Fibroblast of mammary gland (primary cell): Measurements from ENCODE around the gene CCDC80.

ENCODE experiments used
- DNase-seq: peaks from one replicate; pipeline ENCODE4 v3.0.0-alpha.2; 2010; ENCODE audit warnings: low read depth
- H3K4me3 ChIP-seq: 2 replicates; pipeline ENCODE4 v1.5.1; 2011; ENCODE audit warnings: low read depth, mild to moderate bottlenecking, low read length, moderate library complexity; ENCODE audit not compliant: control insufficient read depth
- TF ChIP-seq, protein P1 (sequence below): conservative IDR thresholded peaks from 2 replicates; pipeline ENCODE4 v1.5.1; 2011; ENCODE audit warnings: low read depth, low read length, inconsistent platforms; ENCODE audit not compliant: control insufficient read depth, insufficient read depth

The CCDC80 gene

DNA sequence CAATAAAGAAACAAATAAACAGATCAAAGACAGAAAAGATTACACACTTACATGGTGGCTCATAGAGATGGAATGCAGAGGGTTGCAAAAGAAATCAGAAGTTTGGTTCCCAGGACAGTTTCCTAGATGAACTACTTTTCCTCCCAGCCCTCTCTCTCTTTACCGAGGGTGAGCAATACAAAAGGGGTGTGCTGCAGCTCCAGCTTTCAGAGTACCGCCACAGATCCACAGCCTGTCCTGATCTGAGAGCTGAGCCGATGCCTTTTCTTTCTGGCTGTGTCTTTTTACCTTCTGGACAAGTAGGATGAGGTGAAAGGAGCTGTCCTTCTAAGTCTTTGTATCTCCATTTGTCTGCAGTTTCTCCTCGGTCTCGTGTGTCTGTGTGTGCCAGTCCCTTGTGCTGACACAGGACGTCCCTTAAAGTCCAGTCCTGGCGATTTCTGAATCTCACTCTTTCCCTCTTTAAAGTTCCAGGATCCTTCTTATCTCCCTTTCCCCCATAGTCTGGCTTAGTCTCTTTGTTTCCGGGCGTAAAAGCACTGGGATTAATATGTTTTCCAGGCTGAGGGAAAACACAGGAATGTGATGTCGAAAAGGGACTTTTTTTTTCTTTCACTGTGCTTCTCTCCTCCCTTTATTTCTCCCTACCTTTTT is 540 bp downstream of the CCDC80 start:
- TF ChIP-seq, protein P1, sequence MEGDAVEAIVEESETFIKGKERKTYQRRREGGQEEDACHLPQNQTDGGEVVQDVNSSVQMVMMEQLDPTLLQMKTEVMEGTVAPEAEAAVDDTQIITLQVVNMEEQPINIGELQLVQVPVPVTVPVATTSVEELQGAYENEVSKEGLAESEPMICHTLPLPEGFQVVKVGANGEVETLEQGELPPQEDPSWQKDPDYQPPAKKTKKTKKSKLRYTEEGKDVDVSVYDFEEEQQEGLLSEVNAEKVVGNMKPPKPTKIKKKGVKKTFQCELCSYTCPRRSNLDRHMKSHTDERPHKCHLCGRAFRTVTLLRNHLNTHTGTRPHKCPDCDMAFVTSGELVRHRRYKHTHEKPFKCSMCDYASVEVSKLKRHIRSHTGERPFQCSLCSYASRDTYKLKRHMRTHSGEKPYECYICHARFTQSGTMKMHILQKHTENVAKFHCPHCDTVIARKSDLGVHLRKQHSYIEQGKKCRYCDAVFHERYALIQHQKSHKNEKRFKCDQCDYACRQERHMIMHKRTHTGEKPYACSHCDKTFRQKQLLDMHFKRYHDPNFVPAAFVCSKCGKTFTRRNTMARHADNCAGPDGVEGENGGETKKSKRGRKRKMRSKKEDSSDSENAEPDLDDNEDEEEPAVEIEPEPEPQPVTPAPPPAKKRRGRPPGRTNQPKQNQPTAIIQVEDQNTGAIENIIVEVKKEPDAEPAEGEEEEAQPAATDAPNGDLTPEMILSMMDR, result no peak
- peak overlapping the region; percentile 86 for H3K4me3 ChIP-seq

DNA sequence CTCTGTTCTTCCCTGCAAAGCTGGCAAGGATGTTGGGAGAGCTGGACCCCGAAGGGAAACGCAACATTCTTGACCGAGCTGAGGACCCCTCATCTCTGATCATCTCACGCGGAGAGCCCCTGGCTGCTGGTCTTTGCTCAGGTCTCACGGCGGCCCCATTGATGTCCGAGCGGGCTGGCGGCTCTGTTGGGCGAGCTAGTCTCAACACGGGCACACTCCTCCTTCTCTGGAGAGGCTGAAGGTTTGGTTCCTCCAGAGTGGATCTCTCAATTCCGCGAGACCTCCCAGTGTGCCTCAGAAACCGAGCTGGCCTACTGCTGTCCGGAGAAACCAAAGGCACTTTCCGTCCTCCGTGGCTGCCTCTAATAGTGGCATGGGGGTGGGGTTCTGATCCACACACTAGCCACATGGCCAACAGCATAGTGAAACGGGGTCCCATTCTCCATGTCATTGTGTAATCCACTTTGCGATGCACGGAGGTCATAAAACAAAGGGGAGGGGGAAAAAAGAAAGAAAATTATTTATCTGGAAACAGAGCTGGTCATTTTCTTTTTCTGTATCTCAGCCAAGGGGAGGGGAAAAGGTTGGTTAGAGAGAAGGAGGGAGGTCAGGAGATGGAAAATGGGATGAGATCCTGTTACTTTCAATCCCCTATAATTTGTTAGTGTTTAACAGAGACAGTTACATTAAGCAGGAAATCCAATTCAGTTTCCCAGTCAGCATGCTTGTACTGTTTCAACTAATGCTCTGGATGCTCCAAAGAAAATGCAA is 1.3 kb downstream of the CCDC80 start:
- TF ChIP-seq, protein P1, result no peak
- peak overlapping the region; percentile 86 for H3K4me3 ChIP-seq
- DNase-seq, result peak; percentile 56

More for the DNA sequence above, 540 bp downstream of the CCDC80 start:
- peak; percentile 94 for DNase-seq

DNA sequence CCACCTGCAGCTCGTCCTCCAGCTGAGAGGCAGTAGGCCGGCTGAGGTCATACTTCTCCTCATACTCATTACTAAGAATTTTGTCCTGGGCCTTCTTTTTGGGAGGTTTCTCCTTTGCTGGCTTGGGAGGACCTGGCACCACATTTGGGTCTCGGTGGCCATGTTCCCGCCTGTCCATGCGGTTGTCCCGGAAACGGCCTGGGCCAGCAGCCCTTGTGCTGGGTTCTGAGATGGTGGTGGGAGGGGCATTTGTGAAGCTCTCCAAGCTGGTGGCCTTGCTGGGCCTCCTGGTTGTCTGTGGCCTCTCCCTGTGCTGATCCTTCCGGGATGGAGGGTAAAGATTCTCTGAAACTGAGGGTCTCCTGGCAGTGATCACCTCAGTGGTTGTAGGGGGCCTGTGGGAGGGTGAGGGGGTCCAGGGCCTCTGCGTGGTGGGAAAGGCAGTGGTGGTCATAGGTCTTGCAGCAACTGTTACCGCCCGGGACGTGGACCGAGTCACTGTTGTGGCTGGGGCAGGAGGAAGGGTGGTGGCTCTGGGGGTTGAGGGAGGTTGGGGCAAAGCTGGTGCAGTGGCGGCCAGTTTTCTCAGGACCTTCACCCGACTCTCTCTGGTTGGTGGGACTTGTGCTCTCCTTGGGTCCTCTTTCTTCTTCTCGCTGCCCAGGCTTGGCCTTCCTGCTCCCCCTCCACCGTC is 2.5 kb downstream of the CCDC80 start:
- peak; percentile 66 for DNase-seq
- TF ChIP-seq, protein P1, result no peak
- H3K4me3 ChIP-seq, result peak overlapping the region; percentile 86

DNA sequence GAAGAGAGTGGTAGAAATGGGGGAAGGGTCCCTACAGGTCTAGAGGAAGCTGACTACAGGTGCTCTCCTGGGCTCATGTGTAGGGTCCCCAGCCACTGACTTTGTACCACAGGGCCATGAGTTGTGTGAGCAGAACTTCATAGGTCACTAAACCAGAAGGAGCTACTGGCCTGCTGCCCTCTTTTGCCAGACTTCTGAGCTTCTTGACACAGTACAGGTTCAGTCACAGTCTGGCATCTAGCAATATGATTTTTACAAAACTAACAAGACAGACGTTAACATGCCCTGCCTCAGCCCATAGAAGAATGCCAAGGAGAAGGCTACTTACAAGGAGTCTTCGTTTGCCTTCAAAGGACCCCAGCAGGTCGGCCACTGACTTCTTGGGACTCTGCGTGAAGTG is 3.2 kb downstream of the CCDC80 start:
- peak overlapping the region; percentile 86 for H3K4me3 ChIP-seq
- no peak for DNase-seq
- TF ChIP-seq, protein P1, result no peak

DNA sequence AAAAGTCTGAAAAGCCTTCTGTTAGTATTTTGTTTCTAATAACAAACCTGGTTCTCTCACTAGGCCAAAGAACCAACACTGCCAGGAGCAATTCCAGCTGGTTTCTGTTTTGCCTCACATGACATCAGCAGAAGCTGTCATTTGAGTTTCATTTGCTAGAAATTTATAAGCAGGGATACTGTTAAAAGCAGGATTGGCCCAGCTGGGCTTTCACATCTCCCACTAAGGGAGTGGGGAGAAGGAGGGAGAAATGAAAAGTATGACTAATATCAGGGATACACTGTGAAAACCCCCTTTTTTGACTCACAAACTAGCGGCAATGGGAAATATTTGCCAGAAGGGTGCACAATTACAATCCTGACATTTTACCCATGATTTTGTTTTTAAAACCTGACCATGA is 5.3 kb downstream of the CCDC80 start:
- TF ChIP-seq, protein P1, result peak; percentile 17
- peak; percentile 96 for DNase-seq
- peak overlapping the region; percentile 86 for H3K4me3 ChIP-seq

DNA sequence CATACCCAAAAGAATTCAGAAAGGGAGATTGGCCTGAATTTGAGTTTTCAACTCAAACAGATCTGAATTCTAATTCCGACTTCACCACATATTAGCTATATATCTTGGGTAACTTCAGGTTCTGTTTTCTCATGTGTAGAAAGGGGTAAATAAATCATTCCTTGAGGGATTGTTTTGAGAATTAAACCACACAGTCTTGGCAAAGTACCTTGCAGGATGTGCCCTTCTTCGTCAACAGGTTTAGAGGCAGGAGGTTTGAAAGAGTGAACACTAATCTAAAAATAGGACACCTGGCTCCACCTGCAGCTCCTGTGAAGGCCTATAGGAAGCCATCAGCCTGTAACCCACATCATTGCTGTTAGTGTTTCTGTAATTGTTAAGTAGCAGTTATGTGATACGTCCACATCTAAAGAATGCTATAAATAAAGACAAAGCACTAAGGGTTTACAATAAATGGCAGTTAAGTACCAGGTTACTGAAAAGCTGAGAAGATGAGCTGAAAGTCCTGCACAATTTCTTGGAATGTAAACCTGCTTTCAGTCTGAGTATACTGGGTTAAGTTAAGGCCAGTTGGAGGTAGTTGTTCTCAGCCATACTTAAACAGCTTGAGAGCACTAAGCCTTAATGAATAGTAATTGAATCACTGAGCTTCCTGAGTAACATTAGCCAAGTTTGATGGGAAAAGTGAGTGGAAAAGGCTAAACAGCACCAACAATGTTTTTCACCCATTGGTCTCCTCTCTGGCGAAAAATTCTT is 6.0 kb downstream of the CCDC80 start:
- peak; percentile 43 for DNase-seq
- TF ChIP-seq, protein P1, result no peak
- peak overlapping the region; percentile 86 for H3K4me3 ChIP-seq
